Germinal center (tissue), 1 donor: ENCODE measurements around the gene AKR1C1.
"Not testable (repeated sequence)": the region's sequence is repeated elsewhere in the genome, so short reads cannot be mapped to it uniquely, and the experiment has no call there.

Source experiments
- DNase-seq: peaks from one replicate; pipeline ENCODE4 v3.0.0; 2012; ENCODE audit warnings: mixed read lengths, low spot score

AKR1C1 gene

GRCh38 chr10:4947635-4948596 lies 15.3 kb upstream of the AKR1C1 start:
- no peak for DNase-seq

- DNase-seq = not testable (repeated sequence)
Observed at GRCh38 chr10:4951512-4952162, 11.6 kb upstream of the AKR1C1 start.

GRCh38 chr10:4953405-4953804 lies 9.8 kb upstream of the AKR1C1 start:
- no peak for DNase-seq

- not testable (repeated sequence) for DNase-seq
Observed at GRCh38 chr10:4956088-4956487, 7.1 kb upstream of the AKR1C1 start.

- DNase-seq = not testable (repeated sequence)
Observed at GRCh38 chr10:4956955-4957645, 6.1 kb upstream of the AKR1C1 start.

GRCh38 chr10:4961558-4961957 lies 1.7 kb upstream of the AKR1C1 start:
- DNase-seq = not testable (repeated sequence)

GRCh38 chr10:4962308-4962707 lies 907 bp upstream of the AKR1C1 start:
- DNase-seq = not testable (repeated sequence)

- DNase-seq = not testable (repeated sequence)
Observed at GRCh38 chr10:4963815-4964154, 570 bp downstream of the AKR1C1 start.

GRCh38 chr10:4965763-4966162 lies 2.5 kb downstream of the AKR1C1 start:
- DNase-seq = not testable (repeated sequence)

GRCh38 chr10:4967189-4967588 lies 4.0 kb downstream of the AKR1C1 start:
- not testable (repeated sequence) for DNase-seq

GRCh38 chr10:4969289-4969688 lies 6.1 kb downstream of the AKR1C1 start:
- DNase-seq = not testable (repeated sequence)

- not testable (repeated sequence) for DNase-seq
Observed at GRCh38 chr10:4970362-4970761, 7.1 kb downstream of the AKR1C1 start.

GRCh38 chr10:4972369-4973142 lies 9.3 kb downstream of the AKR1C1 start:
- not testable (repeated sequence) for DNase-seq

- DNase-seq = not testable (repeated sequence)
Observed at GRCh38 chr10:4973294-4973693, 10.1 kb downstream of the AKR1C1 start.

- not testable (repeated sequence) for DNase-seq
Observed at GRCh38 chr10:4974400-4974799, 11.2 kb downstream of the AKR1C1 start.

- DNase-seq = no peak
Observed at GRCh38 chr10:4977025-4977424, 13.8 kb downstream of the AKR1C1 start.

GRCh38 chr10:4978870-4979269 lies 15.7 kb downstream of the AKR1C1 start:
- DNase-seq = no peak

GRCh38 chr10:4980793-4981192 lies 17.6 kb downstream of the AKR1C1 start:
- no peak for DNase-seq

- DNase-seq = peak; percentile 2
Observed at GRCh38 chr10:4981722-4982471, 18.7 kb downstream of the AKR1C1 start.

GRCh38 chr10:4982764-4983226 lies 19.6 kb downstream of the AKR1C1 start:
- no peak for DNase-seq
